Liver (tissue), 9 donors: ENCODE measurements around the gene SNRPD2. TPM values are rescaled to one million over a fixed set of nuclear protein-coding genes. Genes with fewer than 3 reads are reported as not detected.

Source experiments
- DNase-seq: peaks from one replicate; pipeline ENCODE4 v3.0.0-alpha.2; 2017; ENCODE audit warnings: low spot score
- H3K27ac ChIP-seq, 2 donors: one replicate each; pipeline ENCODE4 v1.7.0; 2013; ENCODE audit warnings: inconsistent platforms in 2 of 2, low read length in 2 of 2, control low read depth in 1 of 2, low read depth in 1 of 2, mild to moderate bottlenecking in 1 of 2
- H3K27me3 ChIP-seq, 4 donors: one replicate each; pipeline versions ENCODE4 v1.6.1 to v1.7.0; 2013; ENCODE audit warnings: low read length in 3 of 4, inconsistent platforms in 1 of 4, mild to moderate bottlenecking in 1 of 4, moderate library complexity in 1 of 4; ENCODE audit not compliant: control insufficient read depth in 4 of 4, insufficient read depth in 4 of 4
- H3K36me3 ChIP-seq, 4 donors: one replicate each; pipeline versions ENCODE4 v1.6.1 to v1.7.0; 2013; ENCODE audit warnings: low read length in 3 of 4, mild to moderate bottlenecking in 3 of 4, low read depth in 1 of 4, moderate library complexity in 1 of 4; ENCODE audit not compliant: control insufficient read depth in 4 of 4, insufficient read depth in 3 of 4
- H3K4me1 ChIP-seq, 4 donors: one replicate each; pipeline versions ENCODE4 v1.6.1 to v1.7.0; 2013; ENCODE audit warnings: low read length in 3 of 4, mild to moderate bottlenecking in 3 of 4, moderate library complexity in 1 of 4; ENCODE audit not compliant: control insufficient read depth in 4 of 4, insufficient read depth in 4 of 4
- H3K4me3 ChIP-seq, 3 donors: one replicate each; pipeline versions ENCODE4 v1.6.1 to v1.7.0; 2013; ENCODE audit warnings: low read length in 3 of 3, control low read depth in 1 of 3, low read depth in 1 of 3, mild to moderate bottlenecking in 1 of 3
- H3K9ac ChIP-seq, 2 donors: one replicate each; pipeline ENCODE4 v1.7.0; 2013; ENCODE audit warnings: low read length in 2 of 2, mild to moderate bottlenecking in 2 of 2, moderate library complexity in 2 of 2, control low read depth in 1 of 2, low read depth in 1 of 2
- H3K9me3 ChIP-seq, 4 donors: one replicate each; pipeline versions ENCODE4 v1.6.1 to v1.7.0; 2013; ENCODE audit warnings: low read length in 3 of 4; ENCODE audit not compliant: control insufficient read depth in 4 of 4
- ATF3 ChIP-seq: IDR thresholded peaks from 2 replicates; pipeline ENCODE4 v1.6.1; 2016; ENCODE audit warnings: antibody characterized with exemption
- CTCF ChIP-seq: fragments of 150-350 bp; IDR thresholded peaks from 2 replicates; pipeline ENCODE4 v1.5.1; 2017; ENCODE audit warnings: improper control_type of control experiment, low read depth, low read length; ENCODE audit not compliant: missing input control
- EGR1 ChIP-seq, 2 donors: IDR thresholded peaks; 2 replicates each; pipeline ENCODE4 v1.6.1; 2016 to 2018; ENCODE audit warnings: antibody characterized with exemption in 2 of 2, low read depth in 2 of 2
- FOXA1 ChIP-seq: IDR thresholded peaks from 2 replicates; pipeline ENCODE4 v1.6.1; 2016; ENCODE audit warnings: antibody characterized with exemption
- FOXA2 ChIP-seq: IDR thresholded peaks from 2 replicates; pipeline ENCODE4 v1.6.1; 2016; ENCODE audit warnings: antibody characterized with exemption
- GABPA ChIP-seq, 2 donors: IDR thresholded peaks in 1 of 2; conservative IDR thresholded peaks in 1 of 2; 2 replicates each; pipeline ENCODE4 v1.6.1; 2016; ENCODE audit warnings: antibody characterized with exemption in 2 of 2, mild to moderate bottlenecking in 1 of 2, moderate library complexity in 1 of 2
- HNF4A ChIP-seq, 2 donors: conservative IDR thresholded peaks; 2 replicates each; pipeline ENCODE4 v1.6.1; 2016; ENCODE audit warnings: antibody characterized with exemption in 2 of 2, mild to moderate bottlenecking in 2 of 2
- HNF4G ChIP-seq: IDR thresholded peaks from 2 replicates; pipeline ENCODE4 v1.6.1; 2016; ENCODE audit warnings: antibody characterized with exemption
- JUND ChIP-seq, 2 donors: IDR thresholded peaks; 2 replicates each; pipeline ENCODE4 v1.6.1; 2016; ENCODE audit warnings: antibody characterized with exemption in 2 of 2
- MAX ChIP-seq: IDR thresholded peaks from 2 replicates; pipeline ENCODE4 v1.6.1; 2016; ENCODE audit warnings: antibody characterized with exemption
- NR2F2 ChIP-seq: IDR thresholded peaks from 2 replicates; pipeline ENCODE4 v1.6.1; 2016; ENCODE audit warnings: antibody characterized with exemption
- RAD21 ChIP-seq, 2 donors: IDR thresholded peaks; 2 replicates each; pipeline ENCODE4 v1.6.1; 2016; ENCODE audit warnings: antibody characterized with exemption in 2 of 2, mild to moderate bottlenecking in 2 of 2
- REST ChIP-seq: IDR thresholded peaks from 2 replicates; pipeline ENCODE4 v1.6.1; 2016; ENCODE audit warnings: antibody characterized with exemption, mild to moderate bottlenecking
- RXRA ChIP-seq, 2 donors: IDR thresholded peaks; 2 replicates each; pipeline ENCODE4 v1.6.1; 2017 to 2018; ENCODE audit warnings: antibody characterized with exemption in 2 of 2, mild to moderate bottlenecking in 1 of 2
- SP1 ChIP-seq: IDR thresholded peaks from 2 replicates; pipeline ENCODE4 v1.6.1; 2018; ENCODE audit warnings: antibody characterized with exemption, mild to moderate bottlenecking
- TAF1 ChIP-seq: conservative IDR thresholded peaks from 2 replicates; pipeline ENCODE4 v1.6.1; 2016; ENCODE audit warnings: antibody characterized with exemption, mild to moderate bottlenecking
- YY1 ChIP-seq: IDR thresholded peaks from 2 replicates; pipeline ENCODE4 v1.6.1; 2016; ENCODE audit warnings: antibody characterized with exemption, mild to moderate bottlenecking
- ZBTB33 ChIP-seq: IDR thresholded peaks from 2 replicates; pipeline ENCODE4 v1.6.1; 2016; ENCODE audit warnings: antibody characterized with exemption
- WGBS: extraction: QIAGEN DNeasy Blood & Tissue Kit; methylation state at CpG from one replicate; pipeline ENCODE4 v1.1.7; 2013; 5-methylcytosine and 5-hydroxymethylcytosine counted together
- polyA plus RNA-seq, 2 donors: library from polyadenylated mRNA; stranded (reverse) in 1 of 2; unstranded in 1 of 2; fragments of 200-250 nt in 1 of 2; fragments of >200 nt in 1 of 2; fragmentation: Nextera tagmentation in 1 of 2; extraction: Ambion mirVana in 1 of 2; gene quantifications; one replicate each; pipeline versions ENCODE4 v1.2.1 to v1.2.3, GENCODE V29; 2013 to 2015
- total RNA-seq, 2 donors: library from RNA; depleted of rRNA; stranded (reverse); fragments of >200 nt; gene quantifications; one replicate each; pipeline ENCODE4 v1.2.3, GENCODE V29; 2014
- donor health status: healthy.
- donor health status: healthy.
- donor health status: healthy.
- donor health status: healthy.
- donor health status: healthy.

Gene SNRPD2
- total and polyA plus RNA-seq, 4 donors: 38.6 to 175 (median 90.5) TPM

GRCh38 chr19:45705710-45706415 is 14.1 kb upstream of the SNRPD2 start:
- Histone ChIP-seq H3K9me3 (no peaks in the 10 kb centered on the region), H3K4me1 (no peaks in the 10 kb centered on the region), H3K27me3 (no peaks in the 10 kb centered on the region), H3K36me3 (peaks cover 0 to 17% (median 8%) of the 10 kb centered on the region in 4 donors), H3K9ac (no peak overlapping the region), H3K27ac (no peak overlapping the region), H3K4me3 (no peak overlapping the region)
- 96% methylated on average over 12 of the region's 12 CpGs for whole genome bisulfite sequencing
- no peak for DNase-seq
- no peak for TF ChIP-seq RAD21 (IDR thresholded peaks at IDR 0.05)
- TF ChIP-seq MAX: no peak
- TF ChIP-seq EGR1 (IDR thresholded peaks at IDR 0.05; ENCODE audit: low read depth in 2 of 2): no peak
- no peak for TF ChIP-seq HNF4G
- TF ChIP-seq FOXA2: no peak
- TF ChIP-seq RXRA (IDR thresholded peaks at IDR 0.05): no peak
- no peak for TF ChIP-seq HNF4A (conservative IDR thresholded peaks at IDR 0.05)
- TF ChIP-seq SP1: no peak
- no peak for TF ChIP-seq NR2F2
- no peak for TF ChIP-seq GABPA (IDR thresholded peaks at IDR 0.05 in 1 of 2, conservative IDR thresholded peaks at IDR 0.05 in 1 of 2)
- no peak for TF ChIP-seq ZBTB33
- TF ChIP-seq ATF3: no peak
- TF ChIP-seq FOXA1: no peak
- no peak for TF ChIP-seq JUND (IDR thresholded peaks at IDR 0.05)
- no peak for TF ChIP-seq CTCF
- no peak for TF ChIP-seq REST
- no peak for TF ChIP-seq YY1
- TF ChIP-seq TAF1: no peak
